T follicular helper cell (primary cell): ENCODE data around the gene PRDM16.

Source experiments
- DNase-seq: peaks from one replicate; pipeline ENCODE4 v3.0.0-alpha.2; 2020; ENCODE audit warnings: low read depth

Gene PRDM16

GRCh38 chr1:3339856-3340255 lies 270.9 kb downstream of the PRDM16 start:
- no peak for DNase-seq

- no peak for DNase-seq
Measured at GRCh38 chr1:3340548-3341235, 271.7 kb downstream of the PRDM16 start.

- DNase-seq = no peak
Measured at GRCh38 chr1:3341236-3341994, 272.4 kb downstream of the PRDM16 start.

DNA sequence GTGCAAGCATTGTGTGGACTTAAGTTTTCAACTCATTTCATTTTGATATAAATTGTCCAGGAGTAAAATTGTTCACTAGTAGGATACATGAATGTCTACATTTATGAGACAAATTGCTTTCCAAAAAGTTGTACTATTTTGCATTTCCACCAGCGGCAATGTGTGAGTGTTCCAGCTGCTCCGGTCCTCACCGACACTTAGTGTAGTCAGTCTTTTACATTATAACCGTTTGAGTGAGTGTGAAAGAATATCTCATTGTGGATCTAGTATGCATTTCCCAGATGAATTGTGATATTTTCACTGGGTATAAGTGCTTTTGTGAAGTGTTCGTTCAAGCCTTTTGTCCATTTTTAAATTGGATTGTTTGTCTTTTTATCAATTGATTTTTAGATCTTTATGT lies 274.0 kb downstream of the PRDM16 start:
- no peak for DNase-seq

GRCh38 chr1:3344395-3344794 lies 275.4 kb downstream of the PRDM16 start:
- no peak for DNase-seq

- DNase-seq = no peak
Measured at GRCh38 chr1:3345792-3346191, 276.8 kb downstream of the PRDM16 start.

DNA sequence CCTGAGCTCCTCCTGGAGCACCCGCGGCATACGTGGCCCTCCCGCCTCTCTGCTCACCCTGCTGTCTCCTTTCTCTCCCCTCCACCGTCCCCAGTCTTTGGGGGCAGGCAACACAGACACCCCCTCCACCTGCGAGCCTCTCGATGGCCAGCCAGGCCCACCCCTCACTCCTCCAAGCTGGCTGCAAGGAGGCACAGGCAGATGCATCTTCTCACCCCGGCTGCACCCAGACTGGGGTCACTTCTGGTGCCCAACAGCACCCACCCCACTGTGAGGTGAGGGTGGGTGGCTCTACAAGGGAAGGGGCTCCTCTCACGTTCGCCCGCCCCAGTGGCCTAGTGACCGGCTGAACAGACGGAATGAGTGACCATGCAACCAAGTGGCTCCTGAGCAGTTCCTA lies 277.5 kb downstream of the PRDM16 start:
- no peak for DNase-seq

DNA sequence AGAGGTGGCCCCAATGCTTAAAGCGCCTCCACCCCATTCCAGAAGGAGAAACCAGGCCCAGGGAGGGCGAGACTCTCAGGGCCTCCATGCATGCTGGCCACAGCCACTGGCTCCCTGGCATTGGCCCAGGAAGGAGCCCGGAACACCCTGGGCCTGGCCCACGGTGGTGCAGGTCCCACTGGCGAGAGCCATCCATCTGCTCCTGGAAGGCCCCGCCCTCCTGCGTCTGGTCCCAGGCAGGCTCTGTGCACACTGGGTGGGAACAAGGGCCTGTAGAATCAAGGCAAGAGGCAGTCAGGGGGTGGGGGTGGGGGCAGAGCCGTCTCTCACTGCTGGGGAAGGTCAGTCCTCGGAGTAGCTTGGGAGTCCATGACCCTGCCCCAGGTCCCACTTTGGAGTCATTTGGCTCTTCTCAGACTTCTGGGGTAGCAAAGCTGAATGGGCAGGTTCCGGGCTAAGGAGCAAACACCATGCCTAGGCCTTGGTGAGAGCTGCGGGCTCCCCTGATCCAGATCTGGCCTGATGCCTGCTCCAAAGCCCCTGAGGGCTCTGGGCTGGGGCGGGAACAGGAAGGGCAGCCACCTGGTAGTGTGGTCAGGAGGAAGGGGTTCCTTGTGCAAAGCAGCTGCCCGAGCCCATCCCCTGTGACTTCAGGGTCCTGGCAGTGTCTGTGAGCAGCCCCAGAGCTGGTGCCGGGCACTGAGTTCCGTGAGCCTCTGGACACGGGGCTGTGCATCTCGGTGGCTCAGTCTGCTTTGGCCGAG lies 278.4 kb downstream of the PRDM16 start:
- DNase-seq = no peak

GRCh38 chr1:3348196-3348865 lies 279.3 kb downstream of the PRDM16 start:
- no peak for DNase-seq

- DNase-seq = no peak
Measured at GRCh38 chr1:3349161-3349967, 280.4 kb downstream of the PRDM16 start.

DNA sequence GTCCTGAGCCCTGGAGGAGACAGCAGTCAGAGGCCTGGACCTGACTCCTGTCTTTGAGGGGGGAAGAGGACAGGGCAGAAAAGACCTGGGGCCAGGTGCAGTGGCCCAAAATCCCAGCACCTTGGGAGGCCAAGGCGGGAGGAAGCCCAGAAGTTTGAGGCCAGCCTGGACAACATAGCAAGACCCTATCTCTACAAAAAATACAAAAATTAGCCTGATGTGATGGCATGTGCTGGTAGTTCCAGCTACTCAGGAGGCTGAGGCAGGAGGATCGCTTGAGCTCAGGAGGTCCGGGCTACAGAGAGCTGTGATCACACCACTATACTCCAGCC lies 280.9 kb downstream of the PRDM16 start:
- DNase-seq = no peak

- DNase-seq = no peak
Measured at GRCh38 chr1:3350506-3351261, 281.7 kb downstream of the PRDM16 start.

DNA sequence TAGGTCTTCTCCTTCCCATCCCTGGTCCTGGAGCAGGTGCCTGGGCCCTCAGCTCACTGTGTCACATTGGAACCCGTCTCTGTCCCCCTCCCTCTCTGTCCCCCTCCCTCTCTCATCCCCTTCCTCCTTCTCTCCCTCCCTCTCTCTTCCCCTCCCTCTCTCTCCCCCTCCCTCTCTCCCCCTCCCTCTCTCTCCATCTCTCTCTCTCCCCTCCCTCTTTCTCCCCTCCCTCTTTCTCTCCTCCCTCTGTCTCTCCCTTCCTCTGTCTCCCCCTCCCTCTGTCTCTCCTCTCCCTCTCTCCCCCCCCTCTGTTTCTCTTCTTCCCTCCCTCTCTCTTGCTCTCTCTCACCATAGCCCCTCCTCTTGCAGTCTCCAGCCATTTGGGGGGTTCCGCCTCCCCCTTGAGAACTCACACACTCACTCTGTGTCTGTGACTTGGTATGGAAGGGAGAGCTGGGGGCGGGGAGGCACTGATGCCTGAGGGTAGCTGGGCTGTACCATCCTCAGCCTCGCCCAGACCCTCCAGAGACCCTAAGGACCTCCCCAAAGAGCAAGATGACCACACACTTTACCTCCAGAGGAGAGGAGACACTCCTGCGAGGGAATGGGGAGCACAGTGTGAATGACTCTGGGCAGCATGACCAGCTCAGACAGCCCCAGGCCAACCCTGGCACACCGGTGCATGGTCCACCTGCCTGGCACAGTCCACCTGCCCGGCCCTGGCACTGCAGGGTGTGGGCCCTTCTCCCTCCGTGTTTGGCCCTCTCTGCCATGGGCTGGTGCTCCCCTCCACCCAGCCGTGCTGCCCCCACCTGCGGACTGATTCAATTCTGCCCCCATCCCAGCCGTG lies 282.7 kb downstream of the PRDM16 start:
- DNase-seq = no peak

DNA sequence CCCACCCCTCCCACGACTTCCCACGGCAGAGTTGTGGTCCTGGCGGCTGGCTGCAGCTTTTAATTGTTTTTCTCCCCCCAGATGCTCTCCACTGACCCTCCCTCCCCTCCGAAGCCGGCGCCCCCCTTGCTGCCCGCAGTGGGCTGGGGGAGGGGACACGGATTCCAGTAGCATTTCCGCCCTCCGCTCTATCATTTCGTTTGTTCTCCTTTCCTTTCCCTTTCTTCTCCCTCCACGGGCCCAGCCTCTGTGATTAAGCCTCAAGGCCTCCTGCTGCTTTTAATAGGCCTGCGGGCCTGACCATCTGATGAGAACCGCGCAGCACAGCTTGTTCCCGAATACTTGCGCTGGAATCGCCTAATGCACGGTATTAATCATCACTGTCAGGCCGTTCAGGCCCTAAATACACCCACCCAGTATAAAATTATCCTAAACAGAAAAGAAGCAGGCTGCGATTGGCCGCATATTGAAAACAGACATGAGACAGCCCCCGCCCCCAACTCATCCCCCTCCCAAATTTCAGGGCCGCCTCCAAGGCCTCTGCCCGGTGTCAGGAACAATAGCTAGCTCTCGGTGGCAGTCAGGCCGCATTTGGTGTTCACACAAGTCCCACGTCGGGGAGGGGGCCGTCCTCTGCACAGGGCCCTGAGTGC lies 283.4 kb downstream of the PRDM16 start:
- no peak for DNase-seq

GRCh38 chr1:3352952-3353331 lies 283.9 kb downstream of the PRDM16 start:
- DNase-seq = no peak

DNA sequence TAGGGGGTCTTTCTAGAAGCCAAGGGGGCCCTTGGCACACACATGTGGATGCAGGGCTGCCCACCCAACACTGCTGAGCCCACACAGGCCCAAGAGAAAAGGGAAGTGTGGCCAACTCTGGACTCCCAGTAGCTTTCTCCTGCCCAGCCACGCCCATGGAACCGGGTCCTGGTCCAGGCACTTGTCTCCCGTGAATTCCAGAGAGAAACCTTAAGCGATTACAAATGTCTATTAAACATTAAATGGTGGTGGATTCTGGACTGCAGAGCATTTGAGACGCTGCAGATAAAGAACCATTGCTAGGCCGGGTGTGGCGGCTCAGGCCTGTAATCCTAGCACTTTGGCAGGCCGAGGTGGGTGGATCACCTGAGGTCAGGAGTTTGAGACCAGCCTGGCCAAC lies 284.9 kb downstream of the PRDM16 start:
- DNase-seq = no peak

DNA sequence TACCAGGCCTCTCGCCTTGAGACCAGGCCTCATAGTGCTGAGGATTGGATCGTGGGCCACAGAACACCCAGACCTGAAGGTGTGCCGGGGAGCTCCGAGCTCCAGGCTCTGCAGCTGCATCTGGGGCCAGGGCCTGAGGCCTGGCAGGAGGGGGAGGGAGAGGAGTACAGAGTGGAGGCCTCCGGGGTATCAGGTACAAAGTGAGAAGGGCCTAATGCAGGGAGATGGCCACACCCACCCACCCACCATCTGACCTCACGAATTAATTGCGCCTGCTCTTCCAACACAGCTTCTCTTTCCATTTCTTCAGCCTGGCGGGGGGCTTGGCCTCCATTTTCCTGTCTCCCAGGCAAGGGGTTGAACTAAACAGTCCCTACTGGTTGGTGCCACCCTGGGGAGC lies 286.1 kb downstream of the PRDM16 start:
- DNase-seq = no peak

DNA sequence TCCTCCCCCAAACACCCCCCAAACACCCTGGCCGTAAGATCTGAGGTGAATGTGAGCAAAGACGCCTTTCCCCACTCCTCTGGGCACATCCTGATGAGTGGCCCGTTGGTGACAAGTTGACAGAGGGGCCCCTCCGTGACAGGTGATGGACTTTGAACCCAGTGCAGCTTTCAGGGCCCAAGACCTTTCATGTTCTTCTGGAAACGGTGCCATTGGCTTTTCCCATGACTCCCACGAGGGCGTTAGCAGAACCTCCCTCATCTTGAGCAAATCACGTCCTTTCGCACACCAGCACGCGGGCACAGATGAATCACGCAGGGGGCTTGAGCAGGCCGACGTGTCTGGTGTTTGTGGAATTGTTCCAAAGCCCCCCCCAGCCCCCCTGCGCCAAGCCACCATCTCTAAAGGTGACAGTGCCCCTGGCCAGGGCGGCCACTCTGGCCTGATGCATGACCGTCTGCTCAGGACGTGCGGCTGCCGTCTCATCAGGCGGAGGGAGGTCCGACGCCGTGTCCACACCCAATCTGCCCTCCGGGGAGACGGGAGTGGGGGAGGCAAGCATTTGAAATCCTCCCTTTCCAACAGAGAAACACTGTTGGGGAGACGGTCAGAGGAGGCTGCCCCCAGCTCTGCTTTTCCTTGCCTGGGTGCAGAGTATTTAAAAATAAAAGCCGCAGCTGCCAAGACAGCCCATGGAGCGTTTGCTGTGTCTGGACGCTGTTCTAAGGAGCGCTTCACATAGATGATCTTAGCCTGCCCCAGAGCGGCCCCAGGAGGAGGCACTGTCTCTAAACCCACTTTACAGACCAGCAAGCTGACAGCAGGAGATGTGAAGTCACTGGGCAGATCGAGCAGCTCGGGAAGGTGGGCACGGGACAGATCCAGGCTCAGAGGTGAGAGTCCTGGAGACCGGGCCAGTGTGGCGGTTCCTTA lies 287.2 kb downstream of the PRDM16 start:
- DNase-seq = no peak
